Activated CD4-positive, alpha-beta memory T cell treated with anti-CD3 and anti-CD28 coated beads for 36 hours (primary cell): ENCODE data around the gene GRM7. TPM values are rescaled to one million over a fixed set of nuclear protein-coding genes. Genes with fewer than 3 reads are reported as not detected.
"Not testable (repeated sequence)": the region's sequence is repeated elsewhere in the genome, so short reads cannot be mapped to it uniquely, and the experiment has no call there.

Experiments used
- CTCF ChIA-PET: fragments of 350-600 bp; sonication (Branson Sonifier 250); formaldehyde crosslinking; loops from one replicate; lab custom pipeline; 2021; ENCODE audit warnings: antibody characterized with exemption, inconsistent platforms; lab: Charles Lee
- POLR2A ChIA-PET: fragments of 350-600 bp; sonication (Branson Sonifier 250); formaldehyde crosslinking; loops from one replicate; lab custom pipeline; 2021; ENCODE audit warnings: antibody characterized with exemption; lab: Charles Lee
- DNase-seq: peaks from one replicate; pipeline ENCODE4 v3.0.0-alpha.2; 2020
- H3K27ac Mint-ChIP-seq: one replicate; pipeline ENCODE4 v1.8.0; 2021; ENCODE audit warnings: mixed read lengths
- H3K27me3 Mint-ChIP-seq: one replicate; pipeline ENCODE4 v1.8.0; 2021; ENCODE audit warnings: mixed read lengths
- H3K36me3 Mint-ChIP-seq: one replicate; pipeline ENCODE4 v1.8.0; 2021; ENCODE audit warnings: mixed read lengths
- H3K4me1 Mint-ChIP-seq: one replicate; pipeline ENCODE4 v1.8.0; 2021; ENCODE audit warnings: low read depth, mixed read lengths
- H3K4me3 Mint-ChIP-seq: one replicate; pipeline ENCODE4 v1.8.0; 2021; ENCODE audit warnings: mild to moderate bottlenecking, mixed read lengths
- H3K9me3 Mint-ChIP-seq: one replicate; pipeline ENCODE4 v1.8.0; 2021; ENCODE audit warnings: mixed read lengths
- intact Hi-C: fragments of 100-400 bp; cut with micrococcal nuclease; formaldehyde crosslinking; loops from one replicate; pipeline ENCODE4 v1.15.1; 2023
- total RNA-seq, 2 experiments: library from RNA; stranded (reverse); gene quantifications; one replicate each; pipeline ENCODE4 v1.2.3, GENCODE V29; 2021

GRM7 gene
- total RNA-seq, 2 experiments from 2014 or later = not detected

DNA sequence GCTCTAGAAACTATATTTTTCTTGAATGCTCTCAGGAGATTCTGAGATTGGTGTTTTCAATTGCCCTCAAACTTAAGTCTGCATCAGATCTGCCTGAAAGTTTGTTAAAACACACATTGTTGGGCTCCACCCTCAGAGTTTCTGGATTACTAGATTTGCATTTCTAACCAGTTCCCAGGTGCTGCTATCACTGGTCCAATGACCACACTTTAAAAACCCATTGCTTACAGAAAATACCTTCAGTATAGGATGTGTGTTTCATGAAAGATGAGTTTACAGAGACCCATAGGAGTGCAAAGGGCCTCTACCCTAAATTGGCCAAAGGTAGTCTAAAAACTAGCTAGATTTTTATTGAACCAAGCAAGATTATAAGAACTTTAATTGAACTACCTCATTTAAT lies 17.8 kb downstream of the GRM7 start:
- Mint-ChIP-seq H3K36me3 (no peaks in the 10 kb centered on the region), H3K9me3 (no peaks in the 10 kb centered on the region), H3K27ac (no peak overlapping the region), H3K4me3 (no peak overlapping the region), H3K4me1 (no peaks in the 10 kb centered on the region), H3K27me3 (no peaks in the 10 kb centered on the region)
- intact Hi-C loops = no loop called here
- POLR2A ChIA-PET = no interaction called here
- no peak for DNase-seq
- CTCF ChIA-PET = no interaction called here

DNA sequence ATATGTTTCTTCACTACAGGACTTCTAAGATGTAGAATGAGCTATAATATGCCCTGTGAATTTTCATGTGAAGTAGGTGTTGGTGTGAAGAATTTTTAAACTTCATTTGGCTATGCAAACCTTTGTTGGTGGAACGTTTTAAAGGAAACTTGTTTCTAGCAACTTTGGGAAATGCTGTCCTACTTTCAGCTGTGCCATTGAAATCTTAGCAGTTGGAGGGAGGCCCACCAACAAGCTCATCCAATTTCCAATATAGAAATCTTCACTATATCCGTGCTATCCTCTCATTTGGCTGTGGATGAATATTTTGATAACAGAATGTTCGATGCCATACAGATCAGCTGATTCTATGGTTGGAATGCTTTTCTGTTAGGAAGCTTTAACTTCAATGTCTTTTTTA lies 51.3 kb downstream of the GRM7 start:
- H3K4me1 Mint-ChIP-seq = no peaks in the 10 kb centered on the region
- H3K27me3 Mint-ChIP-seq = no peaks in the 10 kb centered on the region
- no peak overlapping the region for H3K4me3 Mint-ChIP-seq
- intact Hi-C loops = no loop called here
- no peaks in the 10 kb centered on the region for H3K36me3 Mint-ChIP-seq
- CTCF ChIA-PET = no interaction called here
- POLR2A ChIA-PET = no interaction called here
- peaks cover 2% of the 10 kb centered on the region for H3K9me3 Mint-ChIP-seq
- H3K27ac Mint-ChIP-seq = no peak overlapping the region
- no peak for DNase-seq

DNA sequence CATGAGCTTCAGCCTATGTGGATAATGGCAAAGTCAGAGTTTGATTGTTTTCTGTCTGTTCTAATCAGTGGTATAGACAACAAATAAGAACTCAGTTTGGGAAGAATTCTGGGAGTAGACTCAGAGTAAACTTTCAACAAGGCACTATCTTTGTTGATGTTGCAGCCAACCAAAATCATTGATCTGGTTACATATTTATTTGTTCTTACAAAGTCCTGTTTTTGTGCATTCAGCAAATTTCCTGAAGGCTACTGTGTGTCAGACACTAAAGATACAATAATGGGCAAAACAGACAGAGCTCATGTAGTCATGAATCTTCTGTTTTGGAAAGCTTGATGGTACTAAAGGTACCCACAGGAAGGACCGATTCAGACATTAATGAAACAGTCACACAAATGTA lies 55.0 kb downstream of the GRM7 start:
- H3K4me3 Mint-ChIP-seq = no peak overlapping the region
- no peak overlapping the region for H3K27ac Mint-ChIP-seq
- ChIA-PET POLR2A (no interaction called here), CTCF (no interaction called here)
- no peaks in the 10 kb centered on the region for H3K4me1 Mint-ChIP-seq
- no peak for DNase-seq
- peaks cover 2% of the 10 kb centered on the region for H3K9me3 Mint-ChIP-seq
- intact Hi-C loops = no loop called here
- H3K27me3 Mint-ChIP-seq = no peaks in the 10 kb centered on the region
- no peaks in the 10 kb centered on the region for H3K36me3 Mint-ChIP-seq

DNA sequence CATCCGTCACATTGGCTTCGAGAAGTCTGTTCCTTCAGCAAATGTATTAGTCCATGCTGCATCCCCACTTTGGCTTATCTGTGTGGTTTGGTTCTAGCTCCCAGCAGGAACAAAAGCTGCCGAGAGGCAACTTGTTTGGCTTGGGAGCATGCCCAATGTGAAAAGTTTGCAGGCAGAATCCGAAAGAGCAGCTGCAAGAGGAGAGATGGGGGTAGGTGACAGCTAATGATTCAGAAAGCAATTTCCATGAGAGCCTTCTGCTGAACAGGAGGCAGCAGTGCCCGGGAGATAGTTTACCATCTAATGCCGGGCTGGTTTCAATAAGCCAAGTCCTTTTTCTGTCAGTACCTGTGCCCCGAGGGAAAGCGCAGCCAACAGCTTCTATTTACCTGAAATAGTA lies 60.2 kb downstream of the GRM7 start:
- Mint-ChIP-seq H3K4me1 (no peaks in the 10 kb centered on the region), H3K27ac (no peak overlapping the region), H3K4me3 (no peak overlapping the region), H3K27me3 (no peaks in the 10 kb centered on the region), H3K9me3 (no peaks in the 10 kb centered on the region), H3K36me3 (no peaks in the 10 kb centered on the region)
- CTCF ChIA-PET = no interaction called here
- intact Hi-C loops = no loop called here
- DNase-seq = no peak
- POLR2A ChIA-PET = no interaction called here

DNA sequence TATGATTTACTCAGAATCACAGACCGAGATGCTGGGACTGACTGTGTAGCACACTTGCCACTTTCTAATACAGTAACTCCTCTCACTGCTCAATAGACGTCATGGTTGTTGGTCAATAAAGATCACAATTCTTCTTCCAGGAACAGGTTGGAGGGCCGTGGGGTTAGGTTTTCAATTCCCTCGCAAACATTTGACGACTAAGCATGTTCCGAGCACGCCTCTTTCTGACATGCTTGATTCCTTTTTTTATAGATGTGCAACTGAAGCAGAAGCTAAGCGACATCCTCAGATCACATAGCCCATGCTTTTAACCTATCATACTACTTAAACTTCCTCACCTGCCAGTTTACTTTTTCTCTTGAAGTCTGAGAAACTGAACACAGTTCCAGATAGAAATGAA lies 61.0 kb downstream of the GRM7 start:
- CTCF ChIA-PET = no interaction called here
- Mint-ChIP-seq H3K4me1 (no peaks in the 10 kb centered on the region), H3K9me3 (no peaks in the 10 kb centered on the region), H3K27ac (no peak overlapping the region), H3K4me3 (no peak overlapping the region), H3K36me3 (no peaks in the 10 kb centered on the region), H3K27me3 (no peaks in the 10 kb centered on the region)
- intact Hi-C loops = no loop called here
- DNase-seq = no peak
- POLR2A ChIA-PET = no interaction called here

GRCh38 chr3:6928064-6928463 lies 67.1 kb downstream of the GRM7 start:
- H3K9me3 Mint-ChIP-seq = no peaks in the 10 kb centered on the region
- H3K27me3 Mint-ChIP-seq = no peaks in the 10 kb centered on the region
- H3K4me3 Mint-ChIP-seq = no peak overlapping the region
- ChIA-PET POLR2A (no interaction called here), CTCF (no interaction called here)
- H3K4me1 Mint-ChIP-seq = no peaks in the 10 kb centered on the region
- no peak overlapping the region for H3K27ac Mint-ChIP-seq
- no peaks in the 10 kb centered on the region for H3K36me3 Mint-ChIP-seq
- intact Hi-C loops = no loop called here
- no peak for DNase-seq

GRCh38 chr3:6929918-6930317 lies 69.0 kb downstream of the GRM7 start:
- Mint-ChIP-seq H3K9me3 (peaks cover 5% of the 10 kb centered on the region), H3K36me3 (no peaks in the 10 kb centered on the region), H3K27ac (no peak overlapping the region), H3K27me3 (no peaks in the 10 kb centered on the region), H3K4me1 (no peaks in the 10 kb centered on the region), H3K4me3 (no peak overlapping the region)
- ChIA-PET CTCF (no interaction called here), POLR2A (no interaction called here)
- no peak for DNase-seq
- intact Hi-C loops = no loop called here

GRCh38 chr3:6935418-6935817 lies 74.5 kb downstream of the GRM7 start:
- H3K36me3 Mint-ChIP-seq, CTCF ChIA-PET, H3K27me3 Mint-ChIP-seq, H3K4me1 Mint-ChIP-seq, H3K4me3 Mint-ChIP-seq, DNase-seq, intact Hi-C loops, POLR2A ChIA-PET, H3K9me3 Mint-ChIP-seq, H3K27ac Mint-ChIP-seq: not testable (repeated sequence)

- no peak for DNase-seq
Observed at GRCh38 chr3:6935970-6936369, 75.1 kb downstream of the GRM7 start.

GRCh38 chr3:6962801-6963200 lies 101.9 kb downstream of the GRM7 start:
- H3K4me1 Mint-ChIP-seq = no peaks in the 10 kb centered on the region
- H3K36me3 Mint-ChIP-seq = no peaks in the 10 kb centered on the region
- no peak for DNase-seq
- no peak overlapping the region for H3K4me3 Mint-ChIP-seq
- ChIA-PET POLR2A (no interaction called here), CTCF (no interaction called here)
- no peak overlapping the region for H3K27ac Mint-ChIP-seq
- intact Hi-C loops = no loop called here
- no peaks in the 10 kb centered on the region for H3K27me3 Mint-ChIP-seq
- no peaks in the 10 kb centered on the region for H3K9me3 Mint-ChIP-seq

More at GRCh38 chr3:6935970-6936369, 75.1 kb downstream of the GRM7 start:
- ChIA-PET CTCF (no interaction called here), POLR2A (no interaction called here)
- Mint-ChIP-seq H3K4me3 (no peak overlapping the region), H3K4me1 (no peaks in the 10 kb centered on the region), H3K27ac (no peak overlapping the region), H3K36me3 (no peaks in the 10 kb centered on the region), H3K27me3 (no peaks in the 10 kb centered on the region), H3K9me3 (peaks cover 7% of the 10 kb centered on the region)
- intact Hi-C loops = no loop called here

- CTCF ChIA-PET = no interaction called here
- POLR2A ChIA-PET = no interaction called here
- no peak for DNase-seq
- no peaks in the 10 kb centered on the region for H3K9me3 Mint-ChIP-seq
- no peaks in the 10 kb centered on the region for H3K4me1 Mint-ChIP-seq
- no peaks in the 10 kb centered on the region for H3K36me3 Mint-ChIP-seq
- intact Hi-C loops = no loop called here
- no peaks in the 10 kb centered on the region for H3K27me3 Mint-ChIP-seq
- no peak overlapping the region for H3K4me3 Mint-ChIP-seq
- no peak overlapping the region for H3K27ac Mint-ChIP-seq
Observed at GRCh38 chr3:6965881-6966280, 105.0 kb downstream of the GRM7 start.

DNA sequence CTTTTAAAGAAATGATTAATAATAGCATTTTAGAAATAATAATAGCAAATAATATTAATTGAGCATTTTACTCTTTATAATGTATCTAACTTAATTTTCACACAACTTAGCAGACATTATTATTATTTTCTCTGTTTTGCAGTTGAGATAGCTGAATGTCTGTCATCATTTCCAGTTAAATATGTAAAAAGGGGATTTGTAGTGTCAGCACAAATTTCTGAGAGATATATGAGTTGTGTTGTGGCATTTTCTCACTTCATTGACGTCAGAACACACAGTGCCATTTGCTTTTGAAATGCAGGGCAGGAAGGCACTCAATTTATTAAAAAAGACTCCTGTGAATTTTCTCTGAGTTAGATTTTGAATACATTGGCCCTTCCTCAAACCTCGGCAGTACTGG lies 111.0 kb downstream of the GRM7 start:
- intact Hi-C loops = no loop called here
- POLR2A ChIA-PET = interaction anchor here (0.6 kb wide), 1 partner anchor 120 kb away, joined by 5 read pairs; no protein-coding TSS in a partner anchor
- Mint-ChIP-seq H3K36me3 (no peaks in the 10 kb centered on the region), H3K27me3 (no peaks in the 10 kb centered on the region), H3K4me3 (no peak overlapping the region), H3K9me3 (no peaks in the 10 kb centered on the region), H3K4me1 (no peaks in the 10 kb centered on the region), H3K27ac (no peak overlapping the region)
- CTCF ChIA-PET = no interaction called here
- DNase-seq = no peak

GRCh38 chr3:6985848-6986247 lies 124.9 kb downstream of the GRM7 start:
- no peaks in the 10 kb centered on the region for H3K27me3 Mint-ChIP-seq
- no peaks in the 10 kb centered on the region for H3K4me1 Mint-ChIP-seq
- H3K36me3 Mint-ChIP-seq = no peaks in the 10 kb centered on the region
- intact Hi-C loops = no loop called here
- DNase-seq = no peak
- no peak overlapping the region for H3K27ac Mint-ChIP-seq
- CTCF ChIA-PET = no interaction called here
- POLR2A ChIA-PET = no interaction called here
- H3K9me3 Mint-ChIP-seq = peaks cover 8% of the 10 kb centered on the region
- no peak overlapping the region for H3K4me3 Mint-ChIP-seq
